SU-DHL-6 (cell line): ENCODE data around the gene RPS6KA4.

Experiments
- H2AFZ ChIP-seq: fragments of 200-600 bp; sonication (generic); 2 replicates; pipeline ENCODE4 v1.6.1; 2014; ENCODE audit warnings: low read depth, mild to moderate bottlenecking, moderate library complexity, mixed read lengths, antibody characterized with exemption, low read length; ENCODE audit not compliant: severe bottlenecking
- H3F3A ChIP-seq: fragments of 200-600 bp; shearing (Covaris generic); 2 replicates; pipeline ENCODE4 v1.6.0; 2016; ENCODE audit warnings: antibody characterized with exemption, mild to moderate bottlenecking; ENCODE audit not compliant: insufficient read depth
- H3K27ac ChIP-seq: fragments of 200-600 bp; sonication (generic); 2 replicates; pipeline ENCODE4 v1.5.1; 2016; ENCODE audit warnings: low read depth, mild to moderate bottlenecking, low read length, moderate library complexity, mixed read lengths
- H3K27me3 ChIP-seq: fragments of 200-600 bp; sonication (generic), shearing (Covaris generic); 2 replicates; pipeline ENCODE4 v1.6.0; 2014; ENCODE audit warnings: mild to moderate bottlenecking, low read length
- H3K36me3 ChIP-seq: fragments of 200-600 bp; sonication (generic); 2 replicates; pipeline ENCODE4 v1.6.1; 2014; ENCODE audit warnings: mild to moderate bottlenecking, low read length, mixed read lengths
- H3K4me2 ChIP-seq: fragments of 300-600, 200-600 bp; shearing (Covaris generic), sonication (generic); 2 replicates; pipeline ENCODE4 v1.6.0; 2014; ENCODE audit warnings: low read length, low read depth, mild to moderate bottlenecking; ENCODE audit not compliant: poor library complexity, severe bottlenecking
- H3K4me3 ChIP-seq: fragments of 200-600 bp; sonication (generic); 2 replicates; pipeline ENCODE4 v1.5.1; 2014; ENCODE audit warnings: antibody characterized with exemption, low read length, mild to moderate bottlenecking, mixed read lengths; ENCODE audit not compliant: insufficient read depth, poor library complexity, severe bottlenecking
- H3K79me2 ChIP-seq: fragments of 200-600 bp; sonication (generic); 2 replicates; pipeline ENCODE4 v1.6.1; 2014; ENCODE audit warnings: mild to moderate bottlenecking, low read length, moderate library complexity; ENCODE audit not compliant: insufficient read depth
- H3K9ac ChIP-seq: fragments of 200-600 bp; sonication (generic); 2 replicates; pipeline ENCODE4 v1.7.0; 2014; ENCODE audit warnings: mild to moderate bottlenecking, low read length
- H3K9me2 ChIP-seq: fragments of 200-600 bp; sonication (generic); replicated peaks from 2 replicates; pipeline ENCODE4 v1.6.1; 2014; ENCODE audit warnings: low read length; ENCODE audit not compliant: insufficient read depth
- H3K9me3 ChIP-seq: fragments of 200-600 bp; sonication (generic); 2 replicates; pipeline ENCODE4 v1.6.1; 2014; ENCODE audit warnings: low read length, mixed read lengths; ENCODE audit not compliant: insufficient read depth
- H4K20me1 ChIP-seq: fragments of 200-600 bp; sonication (generic); 2 replicates; pipeline ENCODE4 v1.6.1; 2014; ENCODE audit warnings: low read depth, mild to moderate bottlenecking, antibody characterized with exemption, low read length, moderate library complexity, mixed read lengths
- EZH2phosphoT487 ChIP-seq: fragments of 200-600 bp; sonication (generic), shearing (Covaris generic); conservative IDR thresholded peaks from 2 replicates; pipeline ENCODE4 v1.6.1; 2018; ENCODE audit warnings: mild to moderate bottlenecking, antibody characterized with exemption, low read length, moderate library complexity, mixed read lengths
- TF ChIP-seq, protein P1 (sequence below): fragments of 200-600 bp; sonication (generic); IDR thresholded peaks from one replicate; pipeline ENCODE4 v1.5.1; 2017; ENCODE audit warnings: antibody characterized with exemption, mild to moderate bottlenecking, low read length, moderate library complexity; ENCODE audit not compliant: insufficient read depth, poor library complexity, severe bottlenecking

RPS6KA4 gene

DNA sequence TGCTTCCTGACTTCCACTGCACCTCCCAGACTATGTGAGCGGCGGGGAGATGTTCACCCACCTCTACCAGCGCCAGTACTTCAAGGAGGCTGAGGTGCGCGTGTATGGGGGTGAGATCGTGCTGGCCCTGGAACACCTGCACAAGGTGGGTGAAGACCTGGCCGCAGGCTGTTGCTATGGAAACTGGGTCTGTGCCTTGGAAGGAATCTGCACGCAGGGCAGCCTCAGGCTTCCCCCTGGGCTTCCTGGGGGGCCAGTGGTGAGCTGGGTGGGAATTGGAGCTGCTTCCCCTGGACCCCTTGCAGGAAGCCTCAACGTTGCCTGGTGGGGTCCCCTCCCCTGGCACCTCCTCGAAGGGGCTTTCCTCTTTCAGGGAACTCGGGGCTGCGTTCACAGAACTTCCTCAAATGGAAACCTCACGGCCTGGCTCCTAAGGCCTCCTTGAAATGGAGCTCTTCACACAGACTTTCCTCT is 1.5 kb downstream of the RPS6KA4 start:
- Histone ChIP-seq H3K27me3 (no peaks in the 10 kb centered on the region), H3K36me3 (no peaks in the 10 kb centered on the region), H3K79me2 (no peaks in the 10 kb centered on the region), H4K20me1 (no peaks in the 10 kb centered on the region), H3K4me3 (no peak overlapping the region), H2AFZ (no peak overlapping the region), H3K4me2 (no peak overlapping the region), H3K9ac (no peak overlapping the region), H3K27ac (no peak overlapping the region), H3K9me2 (no peaks in the 10 kb centered on the region), H3K9me3 (no peaks in the 10 kb centered on the region), H3F3A (no peaks in the 10 kb centered on the region)
- TF ChIP-seq EZH2phosphoT487: no peak
- TF ChIP-seq, protein P1, sequence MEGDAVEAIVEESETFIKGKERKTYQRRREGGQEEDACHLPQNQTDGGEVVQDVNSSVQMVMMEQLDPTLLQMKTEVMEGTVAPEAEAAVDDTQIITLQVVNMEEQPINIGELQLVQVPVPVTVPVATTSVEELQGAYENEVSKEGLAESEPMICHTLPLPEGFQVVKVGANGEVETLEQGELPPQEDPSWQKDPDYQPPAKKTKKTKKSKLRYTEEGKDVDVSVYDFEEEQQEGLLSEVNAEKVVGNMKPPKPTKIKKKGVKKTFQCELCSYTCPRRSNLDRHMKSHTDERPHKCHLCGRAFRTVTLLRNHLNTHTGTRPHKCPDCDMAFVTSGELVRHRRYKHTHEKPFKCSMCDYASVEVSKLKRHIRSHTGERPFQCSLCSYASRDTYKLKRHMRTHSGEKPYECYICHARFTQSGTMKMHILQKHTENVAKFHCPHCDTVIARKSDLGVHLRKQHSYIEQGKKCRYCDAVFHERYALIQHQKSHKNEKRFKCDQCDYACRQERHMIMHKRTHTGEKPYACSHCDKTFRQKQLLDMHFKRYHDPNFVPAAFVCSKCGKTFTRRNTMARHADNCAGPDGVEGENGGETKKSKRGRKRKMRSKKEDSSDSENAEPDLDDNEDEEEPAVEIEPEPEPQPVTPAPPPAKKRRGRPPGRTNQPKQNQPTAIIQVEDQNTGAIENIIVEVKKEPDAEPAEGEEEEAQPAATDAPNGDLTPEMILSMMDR: no peak

DNA sequence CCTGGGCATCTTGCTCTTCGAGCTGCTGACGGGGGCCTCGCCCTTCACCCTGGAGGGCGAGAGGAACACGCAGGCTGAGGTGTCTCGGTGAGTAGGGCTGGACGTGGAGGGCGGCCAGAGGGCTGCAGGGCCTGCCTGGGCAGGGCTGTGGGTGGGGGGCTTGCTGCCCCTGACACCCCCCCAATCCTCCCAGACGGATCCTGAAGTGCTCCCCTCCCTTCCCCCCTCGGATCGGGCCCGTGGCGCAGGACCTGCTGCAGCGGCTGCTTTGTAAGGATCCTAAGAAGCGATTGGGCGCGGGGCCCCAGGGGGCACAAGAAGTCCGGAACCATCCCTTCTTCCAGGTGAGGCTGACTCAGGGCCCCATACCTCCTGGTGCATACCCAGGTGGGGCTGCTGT is 2.7 kb downstream of the RPS6KA4 start:
- Histone ChIP-seq H3K9me2 (no peaks in the 10 kb centered on the region), H3K36me3 (no peaks in the 10 kb centered on the region), H3F3A (no peaks in the 10 kb centered on the region), H3K4me2 (no peak overlapping the region), H3K27me3 (no peaks in the 10 kb centered on the region), H3K27ac (no peak overlapping the region), H4K20me1 (no peaks in the 10 kb centered on the region), H3K79me2 (no peaks in the 10 kb centered on the region), H3K9ac (no peak overlapping the region), H3K4me3 (no peak overlapping the region), H2AFZ (no peak overlapping the region), H3K9me3 (no peaks in the 10 kb centered on the region)
- TF ChIP-seq, protein P1: no peak

DNA sequence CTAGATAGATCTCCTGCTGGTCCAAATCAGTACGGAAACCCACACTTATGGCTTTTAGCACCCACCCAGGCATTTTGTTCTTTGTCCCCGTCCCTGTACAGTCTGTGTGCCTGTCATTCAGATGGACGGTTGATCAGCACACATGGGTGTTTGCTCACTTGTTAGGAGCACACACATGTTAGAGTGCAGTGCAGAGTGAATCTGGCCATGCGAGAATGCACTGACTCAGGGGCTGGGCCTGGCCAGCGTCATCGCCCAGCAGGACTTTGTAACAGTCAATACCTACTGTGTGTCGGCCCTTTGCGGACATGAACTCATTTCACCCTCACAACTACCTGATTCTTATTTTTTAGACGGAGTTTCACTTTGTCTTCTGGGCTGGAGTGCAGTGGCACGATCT is 3.4 kb downstream of the RPS6KA4 start:
- Histone ChIP-seq H3K9me3 (no peaks in the 10 kb centered on the region), H3K4me3 (no peak overlapping the region), H3K27ac (no peak overlapping the region), H2AFZ (no peak overlapping the region), H3K9me2 (no peaks in the 10 kb centered on the region), H3F3A (no peaks in the 10 kb centered on the region), H3K27me3 (no peaks in the 10 kb centered on the region), H3K4me2 (no peak overlapping the region), H3K9ac (no peak overlapping the region), H3K36me3 (no peaks in the 10 kb centered on the region), H3K79me2 (no peaks in the 10 kb centered on the region), H4K20me1 (no peaks in the 10 kb centered on the region)
- TF ChIP-seq, protein P1: no peak
- TF ChIP-seq EZH2phosphoT487: no peak
